ENCODE results near the gene SPO11. TPM values are rescaled to one million over a fixed set of nuclear protein-coding genes. Genes with fewer than 3 reads are reported as not detected.

SPO11 gene
- total RNA-seq, 6 experiments from 2014 or later = not detected

- DNase-seq (no peak), ATAC-seq (no peak)
- Histone ChIP-seq H3K4me3 (no peak overlapping the region), H3K27me3 (no peaks in the 10 kb centered on the region), H3K9me3 (no peaks in the 10 kb centered on the region), H3K27ac (no peak overlapping the region), H3K36me3 (no peaks in the 10 kb centered on the region), H3K4me1 (no peaks in the 10 kb centered on the region)
- 56% methylated on average over 3 of the region's 4 CpGs for WGBS (ENCODE audit: insufficient coverage, low coverage, low lambda C conversion rate, missing lambda C conversion rate)
- intact Hi-C loops (cut with DNase I) = no loop called here
- TF ChIP-seq CTCF (IDR thresholded peaks at IDR 0.05) (no peak), POLR2A (IDR thresholded peaks at IDR 0.05) (no peak)
Measured at GRCh38 chr20:57319584-57319983, 10.0 kb upstream of the SPO11 start.

GRCh38 chr20:57320358-57320757 lies 9.2 kb upstream of the SPO11 start:
- H3K27ac ChIP-seq = no peak overlapping the region
- no peaks in the 10 kb centered on the region for H3K27me3 ChIP-seq
- H3K4me3 ChIP-seq = no peak overlapping the region
- H3K4me1 ChIP-seq = no peaks in the 10 kb centered on the region
- ATAC-seq (no peak), DNase-seq (no peak)
- no peaks in the 10 kb centered on the region for H3K36me3 ChIP-seq
- intact Hi-C loops (cut with DNase I) = no loop called here
- no peaks in the 10 kb centered on the region for H3K9me3 ChIP-seq
- TF ChIP-seq CTCF (IDR thresholded peaks at IDR 0.05) (no peak), POLR2A (IDR thresholded peaks at IDR 0.05) (no peak)
- 73% methylated on average over 3 of the region's 3 CpGs for WGBS (ENCODE audit: insufficient coverage, low coverage, low lambda C conversion rate, missing lambda C conversion rate)

GRCh38 chr20:57321142-57321541 lies 8.5 kb upstream of the SPO11 start:
- no peak overlapping the region for H3K27ac ChIP-seq
- H3K4me1 ChIP-seq = no peaks in the 10 kb centered on the region
- intact Hi-C loops (cut with DNase I) = no loop called here
- ATAC-seq (no peak), DNase-seq (no peak)
- H3K4me3 ChIP-seq = no peak overlapping the region
- no peaks in the 10 kb centered on the region for H3K36me3 ChIP-seq
- H3K27me3 ChIP-seq = no peaks in the 10 kb centered on the region
- no peaks in the 10 kb centered on the region for H3K9me3 ChIP-seq
- WGBS (ENCODE audit: insufficient coverage, low coverage, low lambda C conversion rate, missing lambda C conversion rate) = 72% methylated on average over 2 of the region's 2 CpGs
- TF ChIP-seq POLR2A (IDR thresholded peaks at IDR 0.05) (no peak), CTCF (IDR thresholded peaks at IDR 0.05) (no peak)

- TF ChIP-seq POLR2A (IDR thresholded peaks at IDR 0.05) (no peak), CTCF (IDR thresholded peaks at IDR 0.05) (no peak)
- intact Hi-C loops (cut with DNase I) = no loop called here
- DNase-seq (no peak), ATAC-seq (no peak)
- 37% methylated on average over 2 of the region's 2 CpGs for WGBS (ENCODE audit: insufficient coverage, low coverage, low lambda C conversion rate, missing lambda C conversion rate)
- H3K27me3 ChIP-seq = no peaks in the 10 kb centered on the region
- H3K36me3 ChIP-seq = no peaks in the 10 kb centered on the region
- H3K9me3 ChIP-seq = no peaks in the 10 kb centered on the region
- H3K27ac ChIP-seq = no peak overlapping the region
- no peaks in the 10 kb centered on the region for H3K4me1 ChIP-seq
- no peak overlapping the region for H3K4me3 ChIP-seq
Measured at GRCh38 chr20:57322476-57322875, 7.1 kb upstream of the SPO11 start.

- H3K27ac ChIP-seq = no peak overlapping the region
- H3K9me3 ChIP-seq = no peaks in the 10 kb centered on the region
- intact Hi-C loops (cut with DNase I) = no loop called here
- no peaks in the 10 kb centered on the region for H3K4me1 ChIP-seq
- no peak for DNase-seq
- no peaks in the 10 kb centered on the region for H3K27me3 ChIP-seq
- TF ChIP-seq CTCF (IDR thresholded peaks at IDR 0.05) = no peak
- no peak for TF ChIP-seq POLR2A (IDR thresholded peaks at IDR 0.05)
- no peak for ATAC-seq
- H3K36me3 ChIP-seq = no peaks in the 10 kb centered on the region
- no peak overlapping the region for H3K4me3 ChIP-seq
- WGBS (ENCODE audit: insufficient coverage, low coverage, low lambda C conversion rate, missing lambda C conversion rate) = 17% methylated on average over 4 of the region's 6 CpGs
Measured at GRCh38 chr20:57323034-57323433, 6.6 kb upstream of the SPO11 start.

All from right lobe of liver (tissue), 6 donors.